Measurements from ENCODE around the gene CBX8. TPM values are rescaled to one million over a fixed set of nuclear protein-coding genes. Genes with fewer than 3 reads are reported as not detected.

Gene CBX8
- total RNA-seq, 1 donor from 2014 or later: 2.7 TPM

- DNase-seq: no peak
Measured at GRCh38 chr17:79750650-79751545, 46.0 kb downstream of the CBX8 start.

GRCh38 chr17:79749958-79750357 is 46.9 kb downstream of the CBX8 start:
- no peak for DNase-seq

- no peak for DNase-seq
Measured at GRCh38 chr17:79749156-79749815, 47.6 kb downstream of the CBX8 start.

GRCh38 chr17:79748295-79749099 is 48.4 kb downstream of the CBX8 start:
- DNase-seq: no peak

GRCh38 chr17:79747508-79748294 is 49.2 kb downstream of the CBX8 start:
- no peak for DNase-seq

GRCh38 chr17:79746889-79747507 is 49.9 kb downstream of the CBX8 start:
- no peak for DNase-seq

- no peak for DNase-seq
Measured at GRCh38 chr17:79745641-79746105, 51.2 kb downstream of the CBX8 start.

GRCh38 chr17:79743614-79744013 is 53.3 kb downstream of the CBX8 start:
- DNase-seq: no peak

- no peak for DNase-seq
Measured at GRCh38 chr17:79742951-79743476, 53.9 kb downstream of the CBX8 start.

GRCh38 chr17:79742589-79742918 is 54.3 kb downstream of the CBX8 start:
- no peak for DNase-seq

Other genes with a start within 250 kb of the CBX8 start
- gene RBFOX3, start 186.0 kb downstream of the CBX8 start, total RNA-seq: not detected in 2 replicates
- not detected in 2 replicates for gene ENPP7, start 66.1 kb downstream of the CBX8 start, total RNA-seq
- gene CBX2, start 18.9 kb downstream of the CBX8 start, total RNA-seq: 12.9 and 14.1 TPM in 2 replicates
- 11.1 and 13.5 TPM in 2 replicates for gene CBX4, start 42.4 kb upstream of the CBX8 start, total RNA-seq
- 44.9 and 61.8 TPM in 2 replicates for gene TBC1D16, start 238.8 kb upstream of the CBX8 start, total RNA-seq
- gene CCDC40, start 239.6 kb upstream of the CBX8 start, total RNA-seq: 1.4 and 2.2 TPM in 2 replicates